ENCODE results near the gene PTPRZ1. TPM values are rescaled to one million over a fixed set of nuclear protein-coding genes. Genes with fewer than 3 reads are reported as not detected.

PTPRZ1 gene
- total RNA-seq, 2 experiments from 2014 or later, result not detected

GRCh38 chr7:121936951-121937623 is 64.1 kb downstream of the PTPRZ1 start:
- ATAC-seq (no peak), DNase-seq (no peak)
- ChIA-PET CTCF (interaction anchor here (1.7 kb wide), 1 partner anchor 57 kb away, joined by 3 read pairs; no protein-coding TSS in a partner anchor), POLR2A (no interaction called here)
- intact Hi-C loops (cut with DNase I, micrococcal nuclease), result no loop called here
- no peaks in the 10 kb centered on the region for H3K4me1 Mint-ChIP-seq
- H3K27ac Mint-ChIP-seq, result no peak overlapping the region
- H3K9me3 Mint-ChIP-seq (ENCODE audit: low read depth), result no peaks in the 10 kb centered on the region
- no peaks in the 10 kb centered on the region for H3K27me3 Mint-ChIP-seq
- H3K4me3 Mint-ChIP-seq, result no peak overlapping the region
- no peaks in the 10 kb centered on the region for H3K36me3 Mint-ChIP-seq (ENCODE audit: low read depth)

- no peaks in the 10 kb centered on the region for H3K27me3 Mint-ChIP-seq
- POLR2A ChIA-PET, result no interaction called here
- H3K36me3 Mint-ChIP-seq (ENCODE audit: low read depth), result no peaks in the 10 kb centered on the region
- intact Hi-C loops (cut with DNase I, micrococcal nuclease), result no loop called here
- no peak overlapping the region for H3K4me3 Mint-ChIP-seq
- no peaks in the 10 kb centered on the region for H3K4me1 Mint-ChIP-seq
- H3K27ac Mint-ChIP-seq, result no peak overlapping the region
- ATAC-seq (no peak), DNase-seq (no peak)
- CTCF ChIA-PET, result interaction anchor here (0.6 to 1.7 kb wide), 2 partner anchors 56 to 722 kb away, joined by 3 read pairs; no protein-coding TSS in a partner anchor
- no peaks in the 10 kb centered on the region for H3K9me3 Mint-ChIP-seq (ENCODE audit: low read depth)
Observed at GRCh38 chr7:121938429-121938996, 65.6 kb downstream of the PTPRZ1 start.

GRCh38 chr7:121940918-121941317 is 68.0 kb downstream of the PTPRZ1 start:
- Mint-ChIP-seq H3K9me3 (ENCODE audit: low read depth) (no peaks in the 10 kb centered on the region), H3K4me3 (no peak overlapping the region), H3K27me3 (no peaks in the 10 kb centered on the region), H3K27ac (no peak overlapping the region), H3K36me3 (ENCODE audit: low read depth) (no peaks in the 10 kb centered on the region), H3K4me1 (no peaks in the 10 kb centered on the region)
- ChIA-PET POLR2A (no interaction called here), CTCF (interaction anchor here (1.1 kb wide), 1 partner anchor 54 kb away, joined by 4 read pairs; no protein-coding TSS in a partner anchor)
- no peak for ATAC-seq
- no peak for DNase-seq
- intact Hi-C loops (cut with DNase I, micrococcal nuclease), result no loop called here

GRCh38 chr7:121941830-121942229 is 68.9 kb downstream of the PTPRZ1 start:
- no peak overlapping the region for H3K4me3 Mint-ChIP-seq
- POLR2A ChIA-PET, result no interaction called here
- DNase-seq (no peak), ATAC-seq (no peak)
- H3K36me3 Mint-ChIP-seq (ENCODE audit: low read depth), result no peaks in the 10 kb centered on the region
- H3K27ac Mint-ChIP-seq, result no peak overlapping the region
- no peaks in the 10 kb centered on the region for H3K9me3 Mint-ChIP-seq (ENCODE audit: low read depth)
- no peaks in the 10 kb centered on the region for H3K4me1 Mint-ChIP-seq
- intact Hi-C loops (cut with DNase I, micrococcal nuclease), result no loop called here
- CTCF ChIA-PET, result no interaction called here
- no peaks in the 10 kb centered on the region for H3K27me3 Mint-ChIP-seq

GRCh38 chr7:121945066-121945465 is 72.1 kb downstream of the PTPRZ1 start:
- Mint-ChIP-seq H3K27ac (no peak overlapping the region), H3K9me3 (ENCODE audit: low read depth) (no peaks in the 10 kb centered on the region), H3K4me1 (no peaks in the 10 kb centered on the region), H3K27me3 (no peaks in the 10 kb centered on the region), H3K4me3 (no peak overlapping the region), H3K36me3 (ENCODE audit: low read depth) (no peaks in the 10 kb centered on the region)
- ChIA-PET CTCF (interaction anchor here (1.0 kb wide), 1 partner anchor 21 kb away, joined by 3 read pairs; no protein-coding TSS in a partner anchor), POLR2A (no interaction called here)
- DNase-seq (no peak), ATAC-seq (no peak)
- intact Hi-C loops (cut with DNase I, micrococcal nuclease), result no loop called here

- Mint-ChIP-seq H3K9me3 (ENCODE audit: low read depth) (no peaks in the 10 kb centered on the region), H3K4me1 (no peaks in the 10 kb centered on the region), H3K27ac (no peak overlapping the region), H3K4me3 (no peak overlapping the region), H3K36me3 (ENCODE audit: low read depth) (no peaks in the 10 kb centered on the region), H3K27me3 (no peaks in the 10 kb centered on the region)
- ChIA-PET POLR2A (no interaction called here), CTCF (interaction anchor here (1.0 kb wide), 1 partner anchor 21 kb away, joined by 3 read pairs; no protein-coding TSS in a partner anchor)
- intact Hi-C loops (cut with DNase I, micrococcal nuclease), result no loop called here
- DNase-seq (no peak), ATAC-seq (no peak)
Observed at GRCh38 chr7:121945480-121946236, 72.7 kb downstream of the PTPRZ1 start.

GRCh38 chr7:121953164-121953563 is 80.2 kb downstream of the PTPRZ1 start:
- CTCF ChIA-PET, result interaction anchor here (1.4 kb wide), 1 partner anchor 42 kb away, joined by 3 read pairs; no protein-coding TSS in a partner anchor

GRCh38 chr7:121953601-121954000 is 80.6 kb downstream of the PTPRZ1 start:
- POLR2A ChIA-PET, result no interaction called here
- Mint-ChIP-seq H3K27ac (no peak overlapping the region), H3K36me3 (ENCODE audit: low read depth) (no peaks in the 10 kb centered on the region), H3K4me3 (no peak overlapping the region), H3K4me1 (no peaks in the 10 kb centered on the region), H3K9me3 (ENCODE audit: low read depth) (no peaks in the 10 kb centered on the region), H3K27me3 (no peaks in the 10 kb centered on the region)
- DNase-seq (no peak), ATAC-seq (no peak)
- CTCF ChIA-PET, result interaction anchor here (1.4 kb wide), 1 partner anchor 41 kb away, joined by 3 read pairs; no protein-coding TSS in a partner anchor
- intact Hi-C loops (cut with DNase I, micrococcal nuclease), result no loop called here

More at GRCh38 chr7:121953164-121953563, 80.2 kb downstream of the PTPRZ1 start:
- no peak for DNase-seq
- Mint-ChIP-seq H3K4me3 (no peak overlapping the region), H3K27ac (no peak overlapping the region), H3K9me3 (ENCODE audit: low read depth) (no peaks in the 10 kb centered on the region), H3K4me1 (no peaks in the 10 kb centered on the region), H3K36me3 (ENCODE audit: low read depth) (no peaks in the 10 kb centered on the region), H3K27me3 (no peaks in the 10 kb centered on the region)
- no peak for ATAC-seq
- POLR2A ChIA-PET, result no interaction called here
- intact Hi-C loops (cut with DNase I, micrococcal nuclease), result no loop called here

GRCh38 chr7:121954803-121955202 is 81.8 kb downstream of the PTPRZ1 start:
- H3K4me1 Mint-ChIP-seq, result no peaks in the 10 kb centered on the region
- H3K4me3 Mint-ChIP-seq, result no peak overlapping the region
- H3K27ac Mint-ChIP-seq, result no peak overlapping the region
- POLR2A ChIA-PET, result no interaction called here
- ATAC-seq (no peak), DNase-seq (no peak)
- H3K27me3 Mint-ChIP-seq, result no peaks in the 10 kb centered on the region
- no peaks in the 10 kb centered on the region for H3K36me3 Mint-ChIP-seq (ENCODE audit: low read depth)
- H3K9me3 Mint-ChIP-seq (ENCODE audit: low read depth), result no peaks in the 10 kb centered on the region
- CTCF ChIA-PET, result no interaction called here
- intact Hi-C loops (cut with DNase I, micrococcal nuclease), result no loop called here

GRCh38 chr7:121957626-121958025 is 84.7 kb downstream of the PTPRZ1 start:
- POLR2A ChIA-PET, result no interaction called here
- Mint-ChIP-seq H3K4me3 (no peak overlapping the region), H3K9me3 (ENCODE audit: low read depth) (no peaks in the 10 kb centered on the region), H3K4me1 (no peaks in the 10 kb centered on the region), H3K36me3 (ENCODE audit: low read depth) (no peaks in the 10 kb centered on the region), H3K27me3 (no peaks in the 10 kb centered on the region), H3K27ac (no peak overlapping the region)
- intact Hi-C loops (cut with DNase I, micrococcal nuclease), result no loop called here
- ATAC-seq (no peak), DNase-seq (no peak)
- CTCF ChIA-PET, result no interaction called here

GRCh38 chr7:121960678-121961077 is 87.7 kb downstream of the PTPRZ1 start:
- Mint-ChIP-seq H3K36me3 (ENCODE audit: low read depth) (no peaks in the 10 kb centered on the region), H3K4me3 (no peak overlapping the region), H3K27ac (no peak overlapping the region), H3K4me1 (no peaks in the 10 kb centered on the region), H3K9me3 (ENCODE audit: low read depth) (no peaks in the 10 kb centered on the region), H3K27me3 (no peaks in the 10 kb centered on the region)
- CTCF ChIA-PET, result no interaction called here
- intact Hi-C loops (cut with DNase I, micrococcal nuclease), result no loop called here
- DNase-seq, result no peak
- no peak for ATAC-seq
- POLR2A ChIA-PET, result no interaction called here

Measured in activated CD4-positive, alpha-beta T cell treated with anti-CD3 and anti-CD28 coated beads for 36 hours (primary cell).